Prostate gland (tissue), 1 donor: ENCODE measurements around the gene MYRF.

ENCODE experiments used
- POLR2A ChIP-seq: fragments of 450-650 bp; IDR thresholded peaks from one replicate; pipeline ENCODE4 v1.6.1; 2016; ENCODE audit warnings: antibody characterized with exemption, mild to moderate bottlenecking
- POLR2AphosphoS5 ChIP-seq: sonication (generic); formaldehyde crosslinking; IDR thresholded peaks from one replicate; pipeline ENCODE4 v1.6.1; 2017; ENCODE audit warnings: antibody characterized with exemption

DNA sequence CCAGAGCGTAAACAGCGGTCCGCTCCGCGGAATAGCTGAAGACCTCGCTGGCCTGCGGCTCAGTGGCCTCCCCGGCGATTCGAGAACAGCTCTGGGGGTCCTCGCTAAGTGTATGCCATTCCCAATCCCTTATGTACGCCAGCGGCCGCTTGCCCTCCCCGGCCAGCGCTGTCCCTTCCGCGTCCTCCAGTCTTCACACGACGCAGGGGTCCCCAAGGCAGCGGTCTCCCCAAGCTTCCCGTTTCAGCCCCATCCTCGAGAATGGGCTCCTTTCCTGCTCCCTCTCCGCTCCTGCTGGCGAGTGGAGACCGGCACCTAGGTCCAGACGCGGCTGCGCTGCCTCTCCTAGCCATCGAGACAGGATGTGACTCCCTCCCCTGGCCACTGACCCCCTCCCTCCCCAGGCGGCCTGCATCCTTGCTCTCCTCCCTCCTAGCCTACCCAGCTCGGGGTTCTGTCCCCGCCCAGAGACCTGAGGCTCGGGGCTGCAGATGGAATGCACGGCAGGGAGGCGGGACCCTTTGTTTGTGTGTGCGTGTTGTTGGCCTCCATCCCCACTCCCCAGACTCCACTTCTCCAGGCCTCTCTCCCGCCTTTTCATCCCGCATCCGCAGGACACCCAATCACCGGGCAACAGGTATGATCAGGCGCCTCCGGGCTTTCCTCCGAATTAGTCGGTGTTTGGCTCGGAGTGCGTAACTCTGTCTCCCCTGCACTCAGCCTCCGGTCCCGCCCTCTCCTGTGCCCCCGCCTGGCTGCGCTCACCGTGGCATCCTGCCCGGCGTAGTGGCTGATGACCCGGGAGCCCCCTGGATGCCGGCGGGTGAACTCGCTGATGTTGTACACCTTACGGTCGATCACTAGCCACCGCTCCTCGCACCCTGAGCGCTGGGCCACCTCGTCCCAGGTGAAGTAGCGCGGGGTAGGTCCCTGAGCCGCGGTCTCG, 63.6 kb downstream of the MYRF start:
- TF ChIP-seq POLR2AphosphoS5 (peak; percentile 6), POLR2A (no peak)
